Panc1 (cell line): ENCODE data around the gene MAST4. TPM values are rescaled to one million over a fixed set of nuclear protein-coding genes. Genes with fewer than 3 reads are reported as not detected.

Experiments
- ATAC-seq: fragments of 200-7000 bp; cut with Tn5 transposase; 2 replicates; pipeline ENCODE4 v1.9.1; 2020; ENCODE audit warnings: mild to moderate bottlenecking, moderate library complexity
- BruUV-seq: library from RNA; stranded (reverse); fragments of 400-500 nt; replicated peaks from 2 replicates; lab custom pipeline; 2021; lab: Mats Ljungman, UMichigan
- CTCF ChIA-PET: fragments of 300-600 bp; sonication (Branson Sonifier 250); formaldehyde crosslinking; loops from one replicate; lab custom pipeline; 2022; ENCODE audit warnings: antibody characterized with exemption; lab: Charles Lee
- POLR2A ChIA-PET: fragments of 300-600 bp; sonication (Branson Sonifier 250); formaldehyde crosslinking; loops from one replicate; lab custom pipeline; 2022; ENCODE audit warnings: antibody characterized with exemption; lab: Charles Lee
- DNase-seq: peaks from one replicate; pipeline ENCODE4 v3.0.0-alpha.2; 2010; ENCODE audit warnings: low read depth, low spot score
- H3K27ac ChIP-seq: 2 replicates; pipeline ENCODE4 v1.5.1; 2011; ENCODE audit warnings: mild to moderate bottlenecking, low read length, inconsistent platforms
- H3K27me3 ChIP-seq: fragments of 200-500 bp; sonication (Bioruptor generic); 2 replicates; pipeline ENCODE4 v1.6.0; 2014; ENCODE audit warnings: low read length, inconsistent platforms; ENCODE audit not compliant: control insufficient read depth, insufficient read depth
- H3K36me3 ChIP-seq: fragments of 200-500 bp; sonication (Bioruptor generic); 2 replicates; pipeline ENCODE4 v1.5.1; 2014; ENCODE audit warnings: inconsistent platforms, mild to moderate bottlenecking, low read length, moderate library complexity; ENCODE audit not compliant: control insufficient read depth, insufficient read depth
- H3K4me1 ChIP-seq: 2 replicates; pipeline ENCODE4 v1.5.1; 2011; ENCODE audit warnings: inconsistent platforms, mild to moderate bottlenecking, low read length, moderate library complexity; ENCODE audit not compliant: control insufficient read depth, insufficient read depth
- H3K4me3 ChIP-seq, 2 experiments: 2 replicates each; pipeline ENCODE4 v1.5.1; 2011 to 2012; ENCODE audit warnings: low read depth in 2 of 2, low read length in 2 of 2, mild to moderate bottlenecking in 2 of 2, inconsistent platforms in 1 of 2, moderate library complexity in 1 of 2
- H3K9me3 ChIP-seq: fragments of 200-500 bp; sonication (Bioruptor generic); 2 replicates; pipeline ENCODE4 v1.5.1; 2014; ENCODE audit warnings: low read depth, mild to moderate bottlenecking, inconsistent platforms, low read length, moderate library complexity; ENCODE audit not compliant: control insufficient read depth, insufficient read depth
- CTCF ChIP-seq: fragments of 450-650 bp; IDR thresholded peaks from 2 replicates; pipeline ENCODE4 v1.5.1; 2017; ENCODE audit warnings: mild to moderate bottlenecking
- POLR2AphosphoS5 ChIP-seq: IDR thresholded peaks from 2 replicates; pipeline ENCODE4 v1.6.1; 2012; ENCODE audit warnings: mild to moderate bottlenecking, low read depth, low read length, moderate library complexity
- SIN3A ChIP-seq: IDR thresholded peaks from 2 replicates; pipeline ENCODE4 v1.6.1; 2012; ENCODE audit warnings: low read depth, mild to moderate bottlenecking, low read length, moderate library complexity, borderline replicate concordance; ENCODE audit not compliant: insufficient read depth
- TCF7L2 ChIP-seq: IDR thresholded peaks from 2 replicates; pipeline ENCODE4 v1.6.1; 2011; ENCODE audit warnings: mild to moderate bottlenecking, low read depth, low read length, inconsistent platforms
- in situ Hi-C: cut with HindIII; loops from 2 replicates; pipeline ENCODE4 v1.10.0; 2016; ENCODE audit warnings: low sequenced_read_pairs, low pct_unique_long_range_greater_than_20kb
- intact Hi-C: fragments of 100-400 bp; cut with micrococcal nuclease; formaldehyde crosslinking; loops from one replicate; pipeline ENCODE4 v1.10.0; 2022; ENCODE audit not compliant: unreplicated experiment
- total RNA-seq: library from RNA; stranded (reverse); gene quantifications from one replicate; pipeline ENCODE4 v1.2.1, GENCODE V29; 2021; ENCODE audit not compliant: unreplicated experiment
- TF ChIP-seq, protein P1 (sequence below), 2 experiments: IDR thresholded peaks; 2 replicates each; pipeline ENCODE4 v1.6.1; 2011 to 2012; ENCODE audit warnings: low read depth in 2 of 2, control low read depth in 1 of 2, low read length in 1 of 2, mild to moderate bottlenecking in 1 of 2, moderate library complexity in 1 of 2; ENCODE audit not compliant: insufficient read depth in 1 of 2

MAST4 gene
- total RNA-seq, 1 experiment from 2014 or later, result 1.8 TPM

DNA sequence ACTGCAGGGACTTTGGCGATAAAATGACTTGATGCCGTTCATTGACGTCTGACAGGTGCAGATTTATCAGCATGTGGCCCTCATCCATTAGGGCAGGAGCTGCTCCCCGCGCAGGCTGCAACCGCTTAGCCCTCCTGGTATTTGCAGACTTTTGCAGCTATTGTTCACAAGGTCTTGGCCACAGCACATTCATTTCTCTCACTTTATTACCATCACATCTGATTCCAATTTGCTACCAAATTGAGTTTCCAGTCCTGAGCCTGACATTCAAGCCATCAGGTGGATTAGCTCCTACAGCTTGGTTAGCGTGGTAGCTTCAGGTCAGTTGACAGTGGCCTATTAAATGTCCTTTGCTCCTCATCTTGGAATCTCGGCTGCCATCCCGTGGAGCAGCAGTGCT is 301.2 kb downstream of the MAST4 start:
- no TSS peak for BruUV-seq
- Histone ChIP-seq H3K36me3 (no peaks in the 10 kb centered on the region), H3K9me3 (no peaks in the 10 kb centered on the region), H3K27ac (no peak overlapping the region), H3K4me3 (no peak overlapping the region), H3K27me3 (no peaks in the 10 kb centered on the region; the same call in 1 of the 2 replicates), H3K4me1 (no peaks in the 10 kb centered on the region)
- intact Hi-C loops (no loop called here), in situ Hi-C loops (no loop called here)
- ATAC-seq (no peak), DNase-seq (no peak)
- POLR2A ChIA-PET, result no interaction called here
- CTCF ChIA-PET, result no interaction called here
- TF ChIP-seq CTCF, result no peak
- TF ChIP-seq, protein P1, sequence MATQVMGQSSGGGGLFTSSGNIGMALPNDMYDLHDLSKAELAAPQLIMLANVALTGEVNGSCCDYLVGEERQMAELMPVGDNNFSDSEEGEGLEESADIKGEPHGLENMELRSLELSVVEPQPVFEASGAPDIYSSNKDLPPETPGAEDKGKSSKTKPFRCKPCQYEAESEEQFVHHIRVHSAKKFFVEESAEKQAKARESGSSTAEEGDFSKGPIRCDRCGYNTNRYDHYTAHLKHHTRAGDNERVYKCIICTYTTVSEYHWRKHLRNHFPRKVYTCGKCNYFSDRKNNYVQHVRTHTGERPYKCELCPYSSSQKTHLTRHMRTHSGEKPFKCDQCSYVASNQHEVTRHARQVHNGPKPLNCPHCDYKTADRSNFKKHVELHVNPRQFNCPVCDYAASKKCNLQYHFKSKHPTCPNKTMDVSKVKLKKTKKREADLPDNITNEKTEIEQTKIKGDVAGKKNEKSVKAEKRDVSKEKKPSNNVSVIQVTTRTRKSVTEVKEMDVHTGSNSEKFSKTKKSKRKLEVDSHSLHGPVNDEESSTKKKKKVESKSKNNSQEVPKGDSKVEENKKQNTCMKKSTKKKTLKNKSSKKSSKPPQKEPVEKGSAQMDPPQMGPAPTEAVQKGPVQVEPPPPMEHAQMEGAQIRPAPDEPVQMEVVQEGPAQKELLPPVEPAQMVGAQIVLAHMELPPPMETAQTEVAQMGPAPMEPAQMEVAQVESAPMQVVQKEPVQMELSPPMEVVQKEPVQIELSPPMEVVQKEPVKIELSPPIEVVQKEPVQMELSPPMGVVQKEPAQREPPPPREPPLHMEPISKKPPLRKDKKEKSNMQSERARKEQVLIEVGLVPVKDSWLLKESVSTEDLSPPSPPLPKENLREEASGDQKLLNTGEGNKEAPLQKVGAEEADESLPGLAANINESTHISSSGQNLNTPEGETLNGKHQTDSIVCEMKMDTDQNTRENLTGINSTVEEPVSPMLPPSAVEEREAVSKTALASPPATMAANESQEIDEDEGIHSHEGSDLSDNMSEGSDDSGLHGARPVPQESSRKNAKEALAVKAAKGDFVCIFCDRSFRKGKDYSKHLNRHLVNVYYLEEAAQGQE (IDR thresholded peaks at IDR 0.05; ENCODE audit: insufficient read depth in 1 of 2, low read depth in 2 of 2, low read length in 1 of 2), result no peak
- TF ChIP-seq POLR2AphosphoS5, result no peak
- no peak for TF ChIP-seq SIN3A
- no peak for TF ChIP-seq TCF7L2

DNA sequence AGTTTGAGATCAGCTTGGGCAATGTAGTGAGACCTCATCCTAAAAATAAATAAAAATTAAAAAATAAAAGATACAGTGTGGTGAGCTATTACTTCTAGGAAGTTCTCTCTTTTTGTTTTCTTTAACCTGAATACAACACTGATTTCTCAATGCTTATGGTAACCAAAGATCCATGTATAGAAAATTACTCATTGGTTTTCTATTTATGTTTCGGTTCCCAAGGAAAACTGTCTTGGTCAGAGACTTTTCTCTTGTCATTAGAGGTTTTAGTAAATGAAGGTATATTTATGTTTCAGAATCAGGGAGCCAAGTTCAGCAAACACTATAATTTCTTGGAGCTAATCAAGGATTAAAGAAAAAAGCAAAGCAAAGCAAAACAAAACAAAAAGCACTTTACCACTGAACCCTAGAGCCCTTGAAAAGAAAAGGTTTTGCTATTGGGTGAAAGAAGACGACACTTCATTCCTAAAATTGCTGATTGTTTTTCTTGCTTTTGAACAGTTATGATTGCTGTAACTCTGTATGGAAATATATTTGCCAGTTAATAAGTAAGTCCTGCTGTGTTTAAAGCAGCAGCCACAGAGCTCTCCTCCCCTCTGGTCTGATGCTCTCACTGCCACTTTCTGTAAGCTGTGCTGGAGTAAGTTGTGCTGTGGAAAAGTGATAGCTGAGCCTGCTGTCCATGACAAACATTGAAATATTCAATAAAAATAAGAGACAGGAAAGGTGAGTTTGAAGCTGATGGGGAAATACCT is 302.2 kb downstream of the MAST4 start:
- POLR2A ChIA-PET, result no interaction called here
- H3K27ac ChIP-seq, result no peak overlapping the region
- CTCF ChIA-PET, result no interaction called here

More for the DNA sequence above, 302.2 kb downstream of the MAST4 start:
- DNase-seq, result no peak
- intact Hi-C loops (no loop called here), in situ Hi-C loops (no loop called here)
- Histone ChIP-seq H3K4me1 (no peaks in the 10 kb centered on the region), H3K36me3 (no peaks in the 10 kb centered on the region), H3K27me3 (no peaks in the 10 kb centered on the region; the same call in 1 of the 2 replicates), H3K4me3 (no peak overlapping the region), H3K9me3 (no peaks in the 10 kb centered on the region)
- TF ChIP-seq POLR2AphosphoS5 (no peak), SIN3A (no peak), TCF7L2 (no peak), CTCF (no peak)
- TF ChIP-seq, protein P1 (IDR thresholded peaks at IDR 0.05; ENCODE audit: insufficient read depth in 1 of 2, low read depth in 2 of 2, low read length in 1 of 2), result no peak
- ATAC-seq, result no peak
- no TSS peak for BruUV-seq
